Hepatocyte (in vitro differentiated cells): Measurements from ENCODE around the gene NKPD1. TPM values are rescaled to one million over a fixed set of nuclear protein-coding genes. Genes with fewer than 3 reads are reported as not detected.

ENCODE experiments used
- DNase-seq: peaks from one replicate; pipeline ENCODE4 v3.0.0-alpha.2; 2016; ENCODE audit warnings: low spot score
- H2AFZ ChIP-seq: fragments of 200-600 bp; sonication (generic); 2 replicates; pipeline ENCODE4 v1.6.0; 2016; ENCODE audit warnings: antibody characterized with exemption, mild to moderate bottlenecking
- H3K27ac ChIP-seq: fragments of 200-600 bp; sonication (generic); 2 replicates; pipeline ENCODE4 v1.5.1; 2016; ENCODE audit warnings: mild to moderate bottlenecking
- H3K27me3 ChIP-seq: fragments of 200-600 bp; sonication (generic); 2 replicates; pipeline ENCODE4 v1.6.1; 2016
- H3K36me3 ChIP-seq: fragments of 200-600 bp; sonication (generic); replicated peaks from 2 replicates; pipeline ENCODE4 v1.5.1; 2016; ENCODE audit warnings: low read depth; ENCODE audit not compliant: insufficient read depth
- H3K4me1 ChIP-seq: fragments of 200-600 bp; sonication (generic); 2 replicates; pipeline ENCODE4 v1.5.1; 2016; ENCODE audit warnings: mild to moderate bottlenecking, moderate library complexity; ENCODE audit not compliant: insufficient read depth
- H3K4me2 ChIP-seq: fragments of 200-600 bp; sonication (generic); 2 replicates; pipeline ENCODE4 v1.6.0; 2016
- H3K4me3 ChIP-seq: fragments of 200-600 bp; sonication (generic); 2 replicates; pipeline ENCODE4 v1.5.1; 2016; ENCODE audit warnings: mild to moderate bottlenecking
- H3K79me2 ChIP-seq: fragments of 200-600 bp; sonication (generic); 2 replicates; pipeline ENCODE4 v1.6.0; 2017; ENCODE audit warnings: mild to moderate bottlenecking
- H3K9me2 ChIP-seq: fragments of 200-600 bp; sonication (generic); replicated peaks from 2 replicates; pipeline ENCODE4 v1.6.0; 2017; ENCODE audit warnings: mild to moderate bottlenecking; ENCODE audit not compliant: insufficient read depth
- H3K9me3 ChIP-seq: fragments of 200-600 bp; sonication (generic); 2 replicates; pipeline ENCODE4 v1.5.1; 2016; ENCODE audit warnings: low read depth, mild to moderate bottlenecking
- H4K20me1 ChIP-seq: fragments of 200-600 bp; sonication (generic); 2 replicates; pipeline ENCODE4 v1.6.0; 2016; ENCODE audit warnings: mild to moderate bottlenecking; ENCODE audit not compliant: insufficient read depth, poor library complexity, severe bottlenecking
- CTCF ChIP-seq: fragments of 200-600 bp; sonication (generic); IDR thresholded peaks from 2 replicates; pipeline ENCODE4 v1.5.1; 2016; ENCODE audit warnings: antibody characterized with exemption, mild to moderate bottlenecking; ENCODE audit not compliant: poor library complexity
- EZH2 ChIP-seq: fragments of 200-600 bp; sonication (generic); IDR thresholded peaks from 2 replicates; pipeline ENCODE4 v1.6.1; 2016; ENCODE audit warnings: antibody characterized with exemption, mild to moderate bottlenecking, borderline replicate concordance
- EZH2phosphoT487 ChIP-seq: fragments of 200-600 bp; sonication (generic); IDR thresholded peaks from one replicate; pipeline ENCODE4 v1.6.1; 2018; ENCODE audit warnings: antibody characterized with exemption, mild to moderate bottlenecking, low read depth, moderate library complexity; ENCODE audit not compliant: unreplicated experiment, severe bottlenecking
- WGBS: methylation state at CpG from one replicate; pipeline ENCODE4 v1.1.6; 2016; ENCODE audit warnings: low lambda C conversion rate; ENCODE audit errors: missing lambda C conversion rate; 5-methylcytosine and 5-hydroxymethylcytosine counted together
- polyA plus RNA-seq: library from polyadenylated mRNA; unstranded; fragments of >200 nt; fragmentation: Nextera tagmentation; extraction: Ambion mirVana; gene quantifications from 2 replicates; pipeline ENCODE4 v1.2.1, GENCODE V29; 2016
- total RNA-seq: library from RNA; depleted of rRNA; stranded (reverse); fragments of >200 nt; gene quantifications from 2 replicates; pipeline ENCODE4 v1.2.3, GENCODE V29; 2014

NKPD1 gene
- total and polyA plus RNA-seq, 2 experiments from 2014 or later, result 0.27 to 0.50 TPM

- no peaks in the 10 kb centered on the region for H4K20me1 ChIP-seq
- no peak overlapping the region for H3K27ac ChIP-seq
- H3K9me3 ChIP-seq, result no peaks in the 10 kb centered on the region
- H2AFZ ChIP-seq, result no peak overlapping the region
- H3K27me3 ChIP-seq, result peaks cover 21% of the 10 kb centered on the region
- WGBS, result 67% methylated on average over 4 of the region's 4 CpGs
- no peak for TF ChIP-seq EZH2phosphoT487
- TF ChIP-seq EZH2, result no peak
- TF ChIP-seq CTCF, result no peak
- H3K36me3 ChIP-seq, result no peaks in the 10 kb centered on the region
- H3K79me2 ChIP-seq, result no peaks in the 10 kb centered on the region
- H3K9me2 ChIP-seq, result no peaks in the 10 kb centered on the region
- no peak overlapping the region for H3K4me3 ChIP-seq
- no peak for DNase-seq
- no peak overlapping the region for H3K4me2 ChIP-seq
- peaks cover 15% of the 10 kb centered on the region for H3K4me1 ChIP-seq
These were observed 10.0 kb downstream of the NKPD1 start for GRCh38 chr19:45150751-45151281.

- Histone ChIP-seq H2AFZ (no peak overlapping the region), H3K9me2 (no peaks in the 10 kb centered on the region), H4K20me1 (no peaks in the 10 kb centered on the region), H3K27ac (no peak overlapping the region), H3K79me2 (no peaks in the 10 kb centered on the region), H3K9me3 (no peaks in the 10 kb centered on the region), H3K4me2 (no peak overlapping the region), H3K4me1 (peaks cover 15% of the 10 kb centered on the region), H3K4me3 (no peak overlapping the region), H3K36me3 (no peaks in the 10 kb centered on the region), H3K27me3 (peaks cover 21% of the 10 kb centered on the region)
- TF ChIP-seq CTCF (no peak), EZH2phosphoT487 (no peak), EZH2 (no peak)
- no peak for DNase-seq
- WGBS, result 92% methylated on average over 4 of the region's 4 CpGs
These were observed 10.6 kb downstream of the NKPD1 start for GRCh38 chr19:45150180-45150579.

- Histone ChIP-seq H3K27me3 (peaks cover 21% of the 10 kb centered on the region), H3K9me2 (no peaks in the 10 kb centered on the region), H3K36me3 (no peaks in the 10 kb centered on the region), H3K4me1 (peaks cover 14% of the 10 kb centered on the region), H2AFZ (no peak overlapping the region), H4K20me1 (no peaks in the 10 kb centered on the region), H3K4me3 (no peak overlapping the region), H3K9me3 (no peaks in the 10 kb centered on the region), H3K79me2 (no peaks in the 10 kb centered on the region), H3K4me2 (no peak overlapping the region), H3K27ac (no peak overlapping the region)
- no peak for DNase-seq
- 95% methylated on average over 9 of the region's 9 CpGs for WGBS
- TF ChIP-seq CTCF (no peak), EZH2phosphoT487 (no peak), EZH2 (no peak)
These were observed 11.7 kb downstream of the NKPD1 start for GRCh38 chr19:45149129-45149528.
